K562 (cell line): Measurements from ENCODE around the gene COL4A2. TPM values are rescaled to one million over a fixed set of nuclear protein-coding genes. Genes with fewer than 3 reads are reported as not detected.

Experiments used
- ATAC-seq: fragments of 200-7000 bp; cut with Tn5 transposase; 3 replicates; pipeline ENCODE4 v1.9.1; 2020; ENCODE audit warnings: moderate library complexity
- BruUV-seq: library from RNA; stranded (reverse); fragments of 400-500 nt; replicated peaks from 2 replicates; lab custom pipeline; 2021; lab: Mats Ljungman, UMichigan
- CTCF ChIA-PET: fragments of 300-600 bp; formaldehyde crosslinking; extraction: SDS; loops from one replicate; lab custom pipeline; 2021; ENCODE audit warnings: low intra/inter-chr PET ratio; lab: Yijun Ruan, JAX
- POLR2A ChIA-PET: fragments of 300-600, 350-650 bp; sonication (Branson Sonifier 250); formaldehyde crosslinking; extraction: SDS; loops from one replicate; lab custom pipeline; 2021; ENCODE audit warnings: antibody characterized with exemption, inconsistent platforms; lab: Yijun Ruan, JAX
- DNase-seq, 4 experiments: peaks; one replicate each; pipeline versions ENCODE4 v3.0.0 to v3.0.0-alpha.2; 2011 to 2018; ENCODE audit warnings: low spot score in 3 of 4, mixed read lengths in 3 of 4; ENCODE audit errors: extremely low read depth in 1 of 4
- FAIRE-seq: peaks from 2 replicates; lab custom pipeline; 2011; peaks lifted over from hg19 to GRCh38; lab: Jason Lieb, UNC
- H2AFZ ChIP-seq: 2 replicates; pipeline ENCODE4 v1.6.0; 2011; ENCODE audit warnings: low read depth, low read length, control low read depth, inconsistent platforms
- H3K27ac ChIP-seq: fragments of 200-600 bp; 3 replicates; pipeline ENCODE4 v1.8.0; 2011; ENCODE audit warnings: low read depth, mild to moderate bottlenecking, control low read depth, inconsistent platforms, low read length, moderate library complexity, mixed read lengths; ENCODE audit errors: extremely low read depth
- H3K27me3 ChIP-seq, 2 experiments: fragments of 300-600 bp in 1 of 2; 2 replicates in 1 of 2; 3 replicates in 1 of 2; pipeline versions ENCODE4 v1.6.0 to v1.8.0; 2011; ENCODE audit warnings: inconsistent platforms in 2 of 2, low read length in 2 of 2, mild to moderate bottlenecking in 1 of 2, mixed read lengths in 1 of 2, moderate library complexity in 1 of 2; ENCODE audit not compliant: control insufficient read depth in 2 of 2, insufficient read depth in 2 of 2
- H3K36me3 ChIP-seq: fragments of 300-600 bp; 3 replicates; pipeline ENCODE4 v1.8.0; 2011; ENCODE audit warnings: mild to moderate bottlenecking, low read length, inconsistent platforms; ENCODE audit not compliant: control insufficient read depth, insufficient read depth
- H3K4me1 ChIP-seq, 2 experiments: fragments of 200-600 bp in 1 of 2; replicated peaks in 1 of 2; 2 replicates in 1 of 2; 3 replicates in 1 of 2; pipeline versions ENCODE4 v1.5.1 to v1.8.0; 2011; ENCODE audit warnings: inconsistent platforms in 2 of 2, low read length in 2 of 2, mild to moderate bottlenecking in 1 of 2, mixed read lengths in 1 of 2, moderate library complexity in 1 of 2; ENCODE audit not compliant: control insufficient read depth in 2 of 2, insufficient read depth in 2 of 2
- H3K4me2 ChIP-seq: 2 replicates; pipeline ENCODE4 v1.6.1; 2011; ENCODE audit warnings: low read length, control low read depth, inconsistent platforms, mixed read lengths; ENCODE audit not compliant: insufficient read depth
- H3K4me3 ChIP-seq: fragments of 200-600 bp; sonication (generic), shearing (Covaris generic); 2 replicates; pipeline ENCODE4 v1.5.1; 2016; ENCODE audit warnings: control low read depth, inconsistent platforms
- H3K79me2 ChIP-seq: fragments of 200-600 bp; 3 replicates; pipeline ENCODE4 v1.8.0; 2011; ENCODE audit warnings: low read length, inconsistent platforms; ENCODE audit not compliant: control insufficient read depth, insufficient read depth
- H3K9ac ChIP-seq, 2 experiments: 2 replicates each; pipeline versions ENCODE4 v1.6.0 to v1.6.1; 2011; ENCODE audit warnings: low read depth in 2 of 2, low read length in 2 of 2, control low read depth in 1 of 2, inconsistent platforms in 1 of 2, mild to moderate bottlenecking in 1 of 2, mixed read lengths in 1 of 2; ENCODE audit not compliant: insufficient read depth in 1 of 2
- H3K9me1 ChIP-seq: one replicate; pipeline ENCODE4 v1.6.0; 2011; ENCODE audit warnings: inconsistent platforms, mild to moderate bottlenecking, low read length, moderate library complexity; ENCODE audit not compliant: control insufficient read depth, insufficient read depth
- H3K9me3 ChIP-seq: replicated peaks from 2 replicates; pipeline ENCODE4 v1.5.1; 2011; ENCODE audit warnings: low read depth, low read length, inconsistent platforms; ENCODE audit not compliant: control insufficient read depth, insufficient read depth
- H4K20me1 ChIP-seq: replicated peaks from 2 replicates; pipeline ENCODE4 v1.6.1; 2011; ENCODE audit warnings: low read length, inconsistent platforms, mixed read lengths; ENCODE audit not compliant: control insufficient read depth, insufficient read depth
- DPF2 ChIP-seq: fragments of 450-650 bp; IDR thresholded peaks from 2 replicates; pipeline ENCODE4 v1.6.1; 2016
- EHMT2 ChIP-seq: fragments of 450-650 bp; IDR thresholded peaks from 2 replicates; pipeline ENCODE4 v1.6.1; 2018; ENCODE audit warnings: antibody characterized with exemption
- MTF1 ChIP-seq: fragments of 250-450 bp; sonication (Bioruptor Pico); IDR thresholded peaks from 2 replicates; pipeline ENCODE4 v1.9.0; 2021; ENCODE audit warnings: moderate library complexity, mild to moderate bottlenecking, inconsistent platforms, borderline replicate concordance
- SNRNP70 ChIP-seq: fragments of 200-400 bp; formaldehyde crosslinking; optimal IDR thresholded peaks from 2 replicates; pipeline ENCODE3; 2017; ENCODE audit warnings: low read depth, low read length
- ZBTB1 ChIP-seq: sonication (generic); formaldehyde crosslinking; IDR thresholded peaks from 2 replicates; pipeline ENCODE4 v1.8.1; 2023; ENCODE audit warnings: missing genetic modification reagents, low read depth, mild to moderate bottlenecking, borderline replicate concordance
- ZNF445 ChIP-seq: fragments of 250-450 bp; sonication (Bioruptor Pico); IDR thresholded peaks from 2 replicates; pipeline ENCODE4 v1.4.0; 2020; ENCODE audit warnings: low read depth, mild to moderate bottlenecking, moderate library complexity
- ZNF766 ChIP-seq: fragments of 200-800 bp; sonication (Bioruptor generic); conservative IDR thresholded peaks from 2 replicates; pipeline ENCODE4 v1.6.1; 2016; ENCODE audit warnings: missing genetic modification characterization, missing compliant biosample characterization
- ZNF780A ChIP-seq: fragments of 250-450 bp; sonication (Bioruptor Pico); IDR thresholded peaks from 2 replicates; pipeline ENCODE4 v1.5.0; 2021; ENCODE audit warnings: mild to moderate bottlenecking
- ZNF79 ChIP-seq: fragments of 250-450 bp; sonication (Bioruptor Pico); IDR thresholded peaks from 2 replicates; pipeline ENCODE4 v1.4.0; 2020; ENCODE audit warnings: low read depth, mild to moderate bottlenecking, moderate library complexity
- ZZZ3 ChIP-seq: fragments of 450-650 bp; IDR thresholded peaks from 2 replicates; pipeline ENCODE4 v1.6.1; 2016; ENCODE audit warnings: antibody characterized with exemption, mild to moderate bottlenecking, moderate library complexity
- WGBS: fragments of 100-300 bp; shearing (Covaris generic); methylation state at CpG from one replicate; pipeline ENCODE4 v1.1.6; 2016; ENCODE audit warnings: low coverage, mixed read lengths; ENCODE audit not compliant: insufficient coverage; ENCODE audit errors: missing lambda C conversion rate; 5-methylcytosine and 5-hydroxymethylcytosine counted together
- in situ Hi-C: fragments of 300-500 bp; cut with MboI; formaldehyde crosslinking; loops from 4 replicates; pipeline ENCODE4 v1.15.0; 2018; ENCODE audit warnings: inconsistent platforms, mixed read lengths
- intact Hi-C: fragments of 100-400 bp; cut with micrococcal nuclease; formaldehyde crosslinking; loops from 2 replicates; pipeline ENCODE4 v1.14.2; 2022
- polyA plus RNA-seq, 8 experiments: library from polyadenylated mRNA; depleted of rRNA in 4 of 8; stranded (reverse) in 5 of 8; unstranded in 3 of 8; fragments of >200 nt; fragmentation: Nextera tagmentation in 2 of 8; fragmentation: Illumina TruSeq in 1 of 8; extraction: Ambion mirVana in 2 of 8; extraction: Trizol in 1 of 8; gene quantifications; 2 replicates each; pipeline versions ENCODE4 v1.2.1 to v1.2.3, GENCODE V29; 2011 to 2014; ENCODE audit warnings: inconsistent platforms in 1 of 8, missing spikeins in 1 of 8
- total RNA-seq, 7 experiments: library from RNA; depleted of rRNA in 6 of 7; stranded (reverse); fragments of >200 nt in 6 of 7; fragmentation: Illumina TruSeq in 2 of 7; extraction: Trizol in 2 of 7; gene quantifications; 2 replicates each; pipeline versions ENCODE4 v1.2.1 to v1.2.3, GENCODE V29; 2011 to 2021; ENCODE audit warnings: low replicate concordance in 1 of 7
- TF ChIP-seq, protein P1 (sequence below): fragments of 250-450 bp; sonication (Bioruptor Pico); IDR thresholded peaks from 2 replicates; pipeline ENCODE4 v1.4.0; 2020; ENCODE audit warnings: mild to moderate bottlenecking, moderate library complexity
- TF ChIP-seq, protein P2 (sequence below): fragments of 450-650 bp; IDR thresholded peaks from 2 replicates; pipeline ENCODE4 v1.6.1; 2016; ENCODE audit warnings: antibody characterized with exemption
- TF ChIP-seq, protein P3 (sequence below), 2 experiments: fragments of 450-650 bp; IDR thresholded peaks; 2 replicates each; pipeline ENCODE4 v1.6.1; 2016
- TF ChIP-seq, protein P4 (sequence below): fragments of 250-450 bp; sonication (Bioruptor Pico); IDR thresholded peaks from 2 replicates; pipeline ENCODE4 v1.5.0; 2021; ENCODE audit warnings: mild to moderate bottlenecking, borderline replicate concordance

COL4A2 gene
- total and polyA plus RNA-seq, 9 of the 15 experiments (the other 6 are each of a cell fraction or from before 2014, with no cell fraction given), result 0.13 to 15.2 (median 8.1) TPM

DNA sequence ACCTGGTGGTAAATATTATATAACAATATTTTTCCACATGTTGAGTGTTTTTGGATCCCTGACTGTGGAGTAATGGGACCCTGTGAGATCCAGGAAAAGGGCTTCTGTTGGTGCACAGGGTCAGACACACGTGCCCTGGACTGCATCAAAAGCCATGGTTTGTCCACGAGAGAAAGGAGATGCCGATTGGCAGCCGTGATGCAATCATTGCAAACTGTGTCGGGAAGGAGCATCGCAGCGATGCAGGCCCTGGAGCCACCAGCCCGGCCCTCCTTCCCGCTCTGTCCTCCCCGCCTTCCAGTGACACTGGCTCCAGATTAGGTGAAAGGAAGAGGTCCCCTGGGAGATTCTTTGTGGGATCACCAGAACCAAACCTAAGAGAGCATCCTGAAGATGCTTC lies 9.1 kb downstream of the COL4A2 start:
- no TSS peak for BruUV-seq
- POLR2A ChIA-PET, result no interaction called here
- Histone ChIP-seq H3K9me1 (no peaks in the 10 kb centered on the region), H3K27me3 (peaks cover 4 to 44% of the 10 kb centered on the region in 2 experiments; a peak in 4 of 5 replicates), H3K4me3 (no peak overlapping the region), H3K9ac (no peak overlapping the region), H2AFZ (no peak overlapping the region), H3K4me1 (no peaks in the 10 kb centered on the region), H3K9me3 (no peaks in the 10 kb centered on the region), H3K4me2 (no peak overlapping the region), H3K36me3 (no peaks in the 10 kb centered on the region), H3K79me2 (no peaks in the 10 kb centered on the region), H3K27ac (no peak overlapping the region), H4K20me1 (no peaks in the 10 kb centered on the region)
- TF ChIP-seq, protein P1, sequence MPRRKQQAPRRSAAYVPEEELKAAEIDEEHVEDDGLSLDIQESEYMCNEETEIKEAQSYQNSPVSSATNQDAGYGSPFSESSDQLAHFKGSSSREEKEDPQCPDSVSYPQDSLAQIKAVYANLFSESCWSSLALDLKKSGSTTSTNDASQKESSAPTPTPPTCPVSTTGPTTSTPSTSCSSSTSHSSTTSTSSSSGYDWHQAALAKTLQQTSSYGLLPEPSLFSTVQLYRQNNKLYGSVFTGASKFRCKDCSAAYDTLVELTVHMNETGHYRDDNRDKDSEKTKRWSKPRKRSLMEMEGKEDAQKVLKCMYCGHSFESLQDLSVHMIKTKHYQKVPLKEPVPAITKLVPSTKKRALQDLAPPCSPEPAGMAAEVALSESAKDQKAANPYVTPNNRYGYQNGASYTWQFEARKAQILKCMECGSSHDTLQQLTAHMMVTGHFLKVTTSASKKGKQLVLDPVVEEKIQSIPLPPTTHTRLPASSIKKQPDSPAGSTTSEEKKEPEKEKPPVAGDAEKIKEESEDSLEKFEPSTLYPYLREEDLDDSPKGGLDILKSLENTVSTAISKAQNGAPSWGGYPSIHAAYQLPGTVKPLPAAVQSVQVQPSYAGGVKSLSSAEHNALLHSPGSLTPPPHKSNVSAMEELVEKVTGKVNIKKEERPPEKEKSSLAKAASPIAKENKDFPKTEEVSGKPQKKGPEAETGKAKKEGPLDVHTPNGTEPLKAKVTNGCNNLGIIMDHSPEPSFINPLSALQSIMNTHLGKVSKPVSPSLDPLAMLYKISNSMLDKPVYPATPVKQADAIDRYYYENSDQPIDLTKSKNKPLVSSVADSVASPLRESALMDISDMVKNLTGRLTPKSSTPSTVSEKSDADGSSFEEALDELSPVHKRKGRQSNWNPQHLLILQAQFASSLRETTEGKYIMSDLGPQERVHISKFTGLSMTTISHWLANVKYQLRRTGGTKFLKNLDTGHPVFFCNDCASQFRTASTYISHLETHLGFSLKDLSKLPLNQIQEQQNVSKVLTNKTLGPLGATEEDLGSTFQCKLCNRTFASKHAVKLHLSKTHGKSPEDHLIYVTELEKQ, result no peak
- TF ChIP-seq ZZZ3 (no peak), SNRNP70 (no peak), ZNF445 (CRISPR knock-in tag) (no peak), EHMT2 (no peak), ZNF780A (CRISPR knock-in tag) (no peak), DPF2 (no peak), MTF1 (CRISPR knock-in tag) (no peak), ZBTB1 (CRISPR knock-in tag) (no peak), ZNF79 (no peak), ZNF766 (CRISPR knock-in tag) (no peak)
- TF ChIP-seq, protein P2, sequence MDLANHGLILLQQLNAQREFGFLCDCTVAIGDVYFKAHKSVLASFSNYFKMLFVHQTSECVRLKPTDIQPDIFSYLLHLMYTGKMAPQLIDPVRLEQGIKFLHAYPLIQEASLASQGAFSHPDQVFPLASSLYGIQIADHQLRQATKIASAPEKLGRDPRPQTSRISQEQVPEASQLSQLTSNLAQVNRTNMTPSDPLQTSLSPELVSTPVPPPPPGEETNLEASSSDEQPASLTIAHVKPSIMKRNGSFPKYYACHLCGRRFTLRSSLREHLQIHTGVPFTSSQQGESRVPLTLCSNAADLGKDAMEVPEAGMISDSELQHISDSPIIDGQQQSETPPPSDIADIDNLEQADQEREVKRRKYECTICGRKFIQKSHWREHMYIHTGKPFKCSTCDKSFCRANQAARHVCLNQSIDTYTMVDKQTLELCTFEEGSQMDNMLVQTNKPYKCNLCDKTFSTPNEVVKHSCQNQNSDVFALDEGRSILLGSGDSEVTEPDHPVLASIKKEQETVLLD, result no peak
- TF ChIP-seq, protein P3, sequence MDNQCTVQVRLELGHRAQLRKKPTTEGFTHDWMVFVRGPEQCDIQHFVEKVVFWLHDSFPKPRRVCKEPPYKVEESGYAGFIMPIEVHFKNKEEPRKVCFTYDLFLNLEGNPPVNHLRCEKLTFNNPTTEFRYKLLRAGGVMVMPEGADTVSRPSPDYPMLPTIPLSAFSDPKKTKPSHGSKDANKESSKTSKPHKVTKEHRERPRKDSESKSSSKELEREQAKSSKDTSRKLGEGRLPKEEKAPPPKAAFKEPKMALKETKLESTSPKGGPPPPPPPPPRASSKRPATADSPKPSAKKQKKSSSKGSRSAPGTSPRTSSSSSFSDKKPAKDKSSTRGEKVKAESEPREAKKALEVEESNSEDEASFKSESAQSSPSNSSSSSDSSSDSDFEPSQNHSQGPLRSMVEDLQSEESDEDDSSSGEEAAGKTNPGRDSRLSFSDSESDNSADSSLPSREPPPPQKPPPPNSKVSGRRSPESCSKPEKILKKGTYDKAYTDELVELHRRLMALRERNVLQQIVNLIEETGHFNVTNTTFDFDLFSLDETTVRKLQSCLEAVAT (IDR thresholded peaks at IDR 0.05), result no peak
- TF ChIP-seq, protein P4, sequence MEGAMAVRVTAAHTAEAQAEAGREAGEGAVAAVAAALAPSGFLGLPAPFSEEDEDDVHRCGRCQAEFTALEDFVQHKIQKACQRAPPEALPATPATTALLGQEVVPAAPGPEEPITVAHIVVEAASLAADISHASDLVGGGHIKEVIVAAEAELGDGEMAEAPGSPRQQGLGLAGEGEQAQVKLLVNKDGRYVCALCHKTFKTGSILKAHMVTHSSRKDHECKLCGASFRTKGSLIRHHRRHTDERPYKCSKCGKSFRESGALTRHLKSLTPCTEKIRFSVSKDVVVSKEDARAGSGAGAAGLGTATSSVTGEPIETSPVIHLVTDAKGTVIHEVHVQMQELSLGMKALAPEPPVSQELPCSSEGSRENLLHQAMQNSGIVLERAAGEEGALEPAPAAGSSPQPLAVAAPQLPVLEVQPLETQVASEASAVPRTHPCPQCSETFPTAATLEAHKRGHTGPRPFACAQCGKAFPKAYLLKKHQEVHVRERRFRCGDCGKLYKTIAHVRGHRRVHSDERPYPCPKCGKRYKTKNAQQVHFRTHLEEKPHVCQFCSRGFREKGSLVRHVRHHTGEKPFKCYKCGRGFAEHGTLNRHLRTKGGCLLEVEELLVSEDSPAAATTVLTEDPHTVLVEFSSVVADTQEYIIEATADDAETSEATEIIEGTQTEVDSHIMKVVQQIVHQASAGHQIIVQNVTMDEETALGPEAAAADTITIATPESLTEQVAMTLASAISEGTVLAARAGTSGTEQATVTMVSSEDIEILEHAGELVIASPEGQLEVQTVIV (CRISPR knock-in tag), result no peak
- FAIRE-seq, result no peak
- ATAC-seq, result no peak
- in situ Hi-C loops (no loop called here), intact Hi-C loops (no loop called here)
- 0% methylated on average over 10 of the region's 10 CpGs for WGBS
- CTCF ChIA-PET, result no interaction called here
- no peak for DNase-seq
